ENCODE measurements around the gene CASD1. TPM values are rescaled to one million over a fixed set of nuclear protein-coding genes. Genes with fewer than 3 reads are reported as not detected.

Gene CASD1
- polyA plus RNA-seq, 6 donors from 2014 or later = 12.7 to 18.4 (median 14.8) TPM

DNA sequence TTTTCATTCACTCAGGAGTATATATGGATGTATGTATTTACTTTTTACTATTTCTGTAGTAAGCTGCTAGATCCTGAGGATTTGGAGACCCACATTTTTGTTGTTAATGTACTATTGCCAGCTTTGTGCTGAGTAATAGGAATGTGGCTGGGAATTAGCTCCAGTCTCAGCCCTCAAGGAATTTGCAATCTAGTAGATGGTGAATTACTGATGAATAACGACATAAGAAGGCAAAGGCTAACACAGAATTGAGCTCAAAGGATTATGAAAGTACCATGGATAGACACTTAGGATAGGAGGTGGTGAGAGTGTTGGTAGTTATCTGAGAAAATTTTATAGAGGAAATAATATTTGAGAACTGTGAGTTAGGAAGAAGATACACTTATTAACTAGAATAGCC, 19.9 kb downstream of the CASD1 start:
- ATAC-seq (ENCODE audit: low read depth in 2 of 2) (no peak), DNase-seq (no peak)
- H3K4me3 Mint-ChIP-seq = no peak overlapping the region
- no peaks in the 10 kb centered on the region for H3K27me3 Mint-ChIP-seq
- H3K9me3 Mint-ChIP-seq = no peaks in the 10 kb centered on the region
- H3K27ac Mint-ChIP-seq = no peak overlapping the region
- peaks cover 0 to 4% (median 3%) of the 10 kb centered on the region in 3 donors for H3K4me1 Mint-ChIP-seq
- no peaks in the 10 kb centered on the region for H3K36me3 Mint-ChIP-seq

DNA sequence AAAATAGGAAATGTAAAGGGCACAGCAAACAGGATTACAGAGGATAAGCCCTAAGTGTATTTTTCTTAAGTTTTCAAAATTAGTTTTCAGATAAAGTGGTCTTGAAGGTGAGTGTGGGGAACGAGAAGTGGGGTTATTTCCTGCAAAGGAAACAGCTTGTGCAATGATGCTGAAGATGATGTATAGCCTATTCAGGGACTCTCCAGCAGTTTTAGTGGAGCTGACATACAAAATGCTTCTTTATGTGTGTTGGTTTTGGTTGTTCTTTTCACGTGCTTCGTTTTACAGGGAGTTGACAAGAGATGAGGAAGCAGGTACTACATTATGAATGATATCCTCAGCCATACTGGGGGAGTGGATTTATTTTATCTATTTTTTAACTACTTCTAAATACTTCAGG, 20.5 kb downstream of the CASD1 start:
- no peaks in the 10 kb centered on the region for H3K36me3 Mint-ChIP-seq
- peak; percentile 88 for ATAC-seq (ENCODE audit: low read depth in 2 of 2)
- DNase-seq = peak; percentile 23
- H3K9me3 Mint-ChIP-seq = no peaks in the 10 kb centered on the region
- H3K27me3 Mint-ChIP-seq = no peaks in the 10 kb centered on the region
- H3K4me1 Mint-ChIP-seq = peaks cover 0 to 4% (median 0%) of the 10 kb centered on the region in 3 donors
- H3K27ac Mint-ChIP-seq = no peak overlapping the region
- H3K4me3 Mint-ChIP-seq = no peak overlapping the region

DNA sequence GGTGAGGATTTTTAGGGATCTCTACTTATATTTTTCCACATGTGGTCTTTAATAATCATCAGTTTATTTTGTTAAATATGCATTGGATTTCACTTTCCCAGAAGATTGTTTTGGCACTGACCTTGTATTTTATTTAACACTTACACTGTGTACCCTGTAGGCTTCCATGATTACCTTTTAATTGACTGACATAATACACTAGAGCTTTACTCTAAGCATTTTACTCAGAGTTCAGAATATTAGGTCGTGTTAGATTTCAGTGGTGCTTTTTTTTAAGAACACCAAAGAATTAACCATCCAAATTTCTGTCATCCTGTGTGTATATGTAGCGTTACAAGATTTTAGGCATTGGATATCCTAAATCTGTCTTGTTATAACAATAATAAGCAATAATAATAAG, 23.1 kb downstream of the CASD1 start:
- Mint-ChIP-seq H3K27me3 (no peaks in the 10 kb centered on the region), H3K27ac (peak overlapping the region in 1 of 6 donors; percentile 87), H3K4me1 (peaks cover 0 to 2% (median 0%) of the 10 kb centered on the region in 3 donors), H3K9me3 (no peaks in the 10 kb centered on the region), H3K36me3 (peaks cover 4 to 9% of the 10 kb centered on the region in 2 donors), H3K4me3 (no peak overlapping the region)
- ATAC-seq (ENCODE audit: low read depth in 2 of 2) (no peak), DNase-seq (no peak)

DNA sequence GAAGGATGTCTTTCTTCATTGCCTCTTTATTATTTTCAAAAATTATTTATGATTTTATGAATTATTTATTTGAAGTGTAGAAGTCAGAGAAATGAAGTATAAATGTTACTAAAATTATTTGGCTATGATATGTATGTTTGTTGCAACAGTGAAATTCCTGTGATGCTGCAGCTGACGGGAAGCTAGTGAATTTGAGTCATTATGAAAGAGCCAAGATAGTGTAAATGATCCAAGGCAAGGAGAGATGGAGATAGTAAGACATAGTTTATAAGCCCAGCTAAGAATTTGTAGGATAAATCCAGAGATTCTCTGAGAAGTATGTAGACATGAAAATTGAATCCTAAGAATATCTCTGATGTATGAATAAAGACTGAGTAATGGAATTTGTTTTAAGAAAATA, 30.8 kb downstream of the CASD1 start:
- Mint-ChIP-seq H3K4me1 (peaks cover 0 to 4% (median 0%) of the 10 kb centered on the region in 3 donors), H3K27ac (peak overlapping the region in 2 of 6 donors; percentile 2 to 7), H3K27me3 (no peaks in the 10 kb centered on the region), H3K4me3 (no peak overlapping the region), H3K36me3 (peaks cover 10 to 15% of the 10 kb centered on the region in 2 donors), H3K9me3 (no peaks in the 10 kb centered on the region)
- ATAC-seq (ENCODE audit: low read depth in 2 of 2) (no peak), DNase-seq (no peak)

DNA sequence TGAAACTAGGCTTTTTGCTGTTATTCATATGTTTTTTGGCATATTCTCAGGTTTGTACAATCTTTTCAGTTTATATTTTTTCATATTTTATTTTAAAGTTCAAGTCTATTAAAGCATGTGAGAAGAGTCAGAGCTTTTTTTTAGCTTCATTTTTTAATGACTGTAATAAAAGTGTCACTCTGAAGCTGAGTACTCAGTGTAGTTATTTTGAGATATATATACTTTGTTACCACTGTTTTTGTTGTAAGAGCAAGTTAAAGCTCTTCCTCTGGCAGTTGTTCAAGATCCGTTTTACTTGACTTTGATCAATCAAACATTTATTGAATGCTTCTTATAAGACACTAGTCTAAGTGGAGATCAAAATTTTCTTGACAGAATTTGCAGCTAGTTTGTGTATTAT, 37.5 kb downstream of the CASD1 start:
- H3K4me3 Mint-ChIP-seq = no peak overlapping the region
- no peaks in the 10 kb centered on the region for H3K27me3 Mint-ChIP-seq
- H3K9me3 Mint-ChIP-seq = no peaks in the 10 kb centered on the region
- DNase-seq (no peak), ATAC-seq (ENCODE audit: low read depth in 2 of 2) (no peak)
- peaks cover 5 to 11% of the 10 kb centered on the region in 2 donors for H3K36me3 Mint-ChIP-seq
- peaks cover 0 to 4% (median 0%) of the 10 kb centered on the region in 3 donors for H3K4me1 Mint-ChIP-seq
- peak overlapping the region in 3 of 6 donors; percentile 31 to 65 (median 38) for H3K27ac Mint-ChIP-seq

DNA sequence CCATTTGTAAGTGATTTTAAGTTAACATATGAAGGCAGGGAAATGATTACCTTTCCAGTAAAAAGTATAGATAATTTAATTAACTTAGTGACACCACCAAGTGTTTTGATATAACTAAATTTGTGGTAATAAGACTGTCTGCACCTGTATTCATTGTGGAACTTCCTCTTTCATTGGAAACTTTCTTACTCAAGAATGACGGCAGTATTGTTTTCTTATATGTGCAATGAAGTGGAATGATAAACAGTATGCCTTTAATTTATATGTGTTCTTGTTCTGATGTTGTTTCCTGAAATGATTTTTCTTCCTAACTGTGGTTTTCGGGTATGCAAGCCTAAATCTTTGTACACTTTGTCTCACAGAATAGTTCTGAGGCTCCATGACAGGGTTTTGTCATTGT, 46.4 kb downstream of the CASD1 start:
- ATAC-seq (ENCODE audit: low read depth in 2 of 2) = peak; percentile 98
- H3K4me3 Mint-ChIP-seq = peak overlapping the region; percentile 23 to 76 (median 57)
- no peaks in the 10 kb centered on the region for H3K27me3 Mint-ChIP-seq
- H3K4me1 Mint-ChIP-seq = peaks cover 13 to 31% (median 23%) of the 10 kb centered on the region in 3 donors
- H3K9me3 Mint-ChIP-seq = peaks cover 0 to 2% (median 0%) of the 10 kb centered on the region in 7 donors
- peaks cover 12 to 16% of the 10 kb centered on the region in 2 donors for H3K36me3 Mint-ChIP-seq
- peak; percentile 59 for DNase-seq
- H3K27ac Mint-ChIP-seq = peak overlapping the region; percentile 79 to 91 (median 86)

DNA sequence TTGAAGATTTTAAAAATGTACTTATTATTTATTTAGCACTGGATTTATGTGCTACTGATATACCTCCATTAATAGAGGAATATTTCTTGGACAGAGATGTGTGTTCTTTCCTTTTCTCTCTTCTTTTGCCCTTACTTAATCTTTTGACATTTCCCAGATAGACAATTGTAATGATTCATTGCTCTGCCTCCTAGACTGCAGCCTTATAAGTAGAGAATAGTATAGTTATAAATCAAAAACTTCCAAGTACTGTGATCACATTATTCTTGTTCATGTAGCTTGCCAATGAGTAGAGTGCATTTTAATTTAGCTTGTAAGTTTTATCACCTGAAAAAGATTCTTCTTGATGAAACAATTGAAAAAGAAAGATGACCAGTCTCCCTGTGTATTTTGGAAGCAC, 47.6 kb downstream of the CASD1 start:
- peaks cover 14 to 31% (median 23%) of the 10 kb centered on the region in 3 donors for H3K4me1 Mint-ChIP-seq
- H3K27ac Mint-ChIP-seq = peak overlapping the region in 5 of 6 donors; percentile 40 to 91 (median 84)
- ATAC-seq (ENCODE audit: low read depth in 2 of 2) = no peak
- no peak for DNase-seq
- peak overlapping the region in 3 of 8 donors; percentile 22 to 68 (median 34) for H3K4me3 Mint-ChIP-seq
- no peaks in the 10 kb centered on the region for H3K27me3 Mint-ChIP-seq
- peaks cover 11 to 17% of the 10 kb centered on the region in 2 donors for H3K36me3 Mint-ChIP-seq
- H3K9me3 Mint-ChIP-seq = peaks cover 0 to 2% (median 0%) of the 10 kb centered on the region in 7 donors

- peaks cover 11 to 29% (median 23%) of the 10 kb centered on the region in 3 donors for H3K4me1 Mint-ChIP-seq
- peaks cover 0 to 8% of the 10 kb centered on the region in 2 donors for H3K36me3 Mint-ChIP-seq
- peak overlapping the region in 3 of 6 donors; percentile 14 to 71 (median 31) for H3K27ac Mint-ChIP-seq
- no peak for ATAC-seq (ENCODE audit: low read depth in 2 of 2)
- H3K27me3 Mint-ChIP-seq = no peaks in the 10 kb centered on the region
- DNase-seq = no peak
- H3K4me3 Mint-ChIP-seq = no peak overlapping the region
- peaks cover 0 to 2% (median 0%) of the 10 kb centered on the region in 7 donors for H3K9me3 Mint-ChIP-seq
Observed at GRCh38 chr7:94559972-94560371, 50.4 kb downstream of the CASD1 start.

DNA sequence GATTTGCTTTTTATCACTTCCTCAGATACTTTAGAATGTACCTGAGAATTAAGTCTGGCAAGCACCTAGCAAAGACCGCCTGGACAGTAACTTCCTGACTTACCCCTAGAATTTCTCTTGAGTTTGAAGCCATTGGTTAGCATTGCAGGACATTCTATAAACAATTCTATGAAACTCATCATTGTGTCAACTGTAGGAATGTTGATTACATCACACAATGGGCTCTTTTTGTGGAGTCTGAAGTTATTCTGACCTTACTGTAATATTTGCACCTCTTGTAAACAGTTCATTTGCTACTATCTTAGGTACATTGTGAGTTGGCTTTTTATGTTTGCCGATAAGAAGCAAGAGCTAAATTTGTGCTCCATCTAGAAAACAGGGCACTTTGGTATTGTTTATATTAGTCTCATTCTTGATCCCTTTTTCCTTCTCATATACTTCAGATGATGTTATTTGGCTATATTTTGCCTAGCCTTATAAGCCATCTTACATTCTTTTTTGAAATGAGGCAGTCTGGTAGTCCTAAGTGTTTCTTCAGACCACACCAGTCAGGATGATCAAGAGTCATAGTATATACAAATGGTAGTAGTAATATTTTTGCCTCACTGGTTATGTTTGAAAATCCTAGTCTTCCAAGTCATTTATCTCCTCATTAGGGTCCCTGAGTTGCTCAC, 52.4 kb downstream of the CASD1 start:
- Mint-ChIP-seq H3K4me1 (peaks cover 5 to 12% (median 6%) of the 10 kb centered on the region in 3 donors), H3K4me3 (no peak overlapping the region), H3K27ac (peak overlapping the region in 4 of 6 donors; percentile 2 to 72 (median 30)), H3K36me3 (peaks cover 0 to 8% of the 10 kb centered on the region in 2 donors), H3K27me3 (no peaks in the 10 kb centered on the region), H3K9me3 (no peaks in the 10 kb centered on the region)
- DNase-seq (no peak), ATAC-seq (ENCODE audit: low read depth in 2 of 2) (no peak)

- peak overlapping the region in 3 of 6 donors; percentile 2 to 51 (median 10) for H3K27ac Mint-ChIP-seq
- H3K4me1 Mint-ChIP-seq = peaks cover under 1 to 7% (median 5%) of the 10 kb centered on the region in 3 donors
- no peak for DNase-seq
- H3K9me3 Mint-ChIP-seq = no peaks in the 10 kb centered on the region
- no peaks in the 10 kb centered on the region for H3K27me3 Mint-ChIP-seq
- no peak for ATAC-seq (ENCODE audit: low read depth in 2 of 2)
- no peak overlapping the region for H3K4me3 Mint-ChIP-seq
- H3K36me3 Mint-ChIP-seq = peaks cover 0 to 8% of the 10 kb centered on the region in 2 donors
Observed at GRCh38 chr7:94562525-94562924, 52.9 kb downstream of the CASD1 start.

GRCh38 chr7:94565247-94565894, 55.8 kb downstream of the CASD1 start:
- DNase-seq = no peak
- Mint-ChIP-seq H3K9me3 (peaks cover 0 to 7% (median 0%) of the 10 kb centered on the region in 7 donors), H3K27ac (peak overlapping the region in 3 of 6 donors; percentile 6 to 74 (median 23)), H3K4me1 (peaks cover 0 to 5% (median 2%) of the 10 kb centered on the region in 3 donors), H3K4me3 (no peak overlapping the region), H3K36me3 (peaks cover 6 to 16% of the 10 kb centered on the region in 2 donors), H3K27me3 (no peaks in the 10 kb centered on the region)
- ATAC-seq (ENCODE audit: low read depth in 2 of 2) = no peak

DNA sequence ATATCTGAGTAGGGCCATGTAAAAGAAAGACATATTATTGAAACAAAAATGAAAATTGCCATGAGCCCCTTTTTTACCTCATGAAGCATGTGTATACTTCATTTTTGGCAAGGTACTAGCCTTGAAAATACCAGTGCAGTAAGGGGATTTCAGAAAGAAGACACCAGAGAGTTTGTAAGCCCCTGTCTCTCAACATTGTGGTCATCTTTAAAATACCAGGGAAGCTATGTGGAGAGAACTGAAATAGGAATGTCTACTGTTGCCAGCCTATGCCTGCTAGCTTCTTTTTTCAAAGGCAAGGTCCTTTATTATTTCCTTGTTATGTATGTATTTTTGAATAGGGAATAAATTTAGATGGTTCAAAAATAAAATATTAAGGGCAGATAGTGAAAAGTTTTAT, 57.8 kb downstream of the CASD1 start:
- Mint-ChIP-seq H3K27ac (peak overlapping the region in 2 of 6 donors; percentile 11 to 53), H3K4me1 (peaks cover 1 to 2% (median 2%) of the 10 kb centered on the region in 3 donors), H3K36me3 (peaks cover 10 to 15% of the 10 kb centered on the region in 2 donors), H3K27me3 (no peaks in the 10 kb centered on the region), H3K4me3 (no peak overlapping the region), H3K9me3 (peaks cover 0 to 10% (median 0%) of the 10 kb centered on the region in 7 donors)
- no peak for ATAC-seq (ENCODE audit: low read depth in 2 of 2)
- DNase-seq = no peak

DNA sequence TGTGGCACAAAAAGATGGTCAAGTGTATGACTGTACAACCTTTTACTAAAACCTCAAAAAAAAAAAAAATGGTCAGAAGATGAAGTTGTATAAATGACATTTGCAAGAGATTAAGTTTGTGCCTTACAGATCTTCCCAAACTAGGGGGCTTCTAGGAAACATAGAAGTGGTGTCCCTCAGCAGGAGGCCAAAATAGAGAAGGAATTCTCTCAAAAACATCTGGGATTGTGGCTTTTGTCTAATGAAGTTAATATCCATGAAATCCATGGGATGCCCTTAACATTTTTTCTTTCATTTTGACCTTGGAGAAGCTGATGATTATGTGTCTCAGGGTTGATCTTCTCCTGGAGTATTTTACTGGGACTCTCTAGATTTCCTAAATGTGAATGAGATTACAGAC, 62.2 kb downstream of the CASD1 start:
- DNase-seq (no peak), ATAC-seq (ENCODE audit: low read depth in 2 of 2) (no peak)
- no peak overlapping the region for H3K27ac Mint-ChIP-seq
- no peaks in the 10 kb centered on the region for H3K27me3 Mint-ChIP-seq
- peaks cover 42 to 53% of the 10 kb centered on the region in 2 donors for H3K36me3 Mint-ChIP-seq
- H3K4me1 Mint-ChIP-seq = peaks cover 0 to 10% (median 0%) of the 10 kb centered on the region in 3 donors
- no peak overlapping the region for H3K4me3 Mint-ChIP-seq
- H3K9me3 Mint-ChIP-seq = peaks cover 5 to 47% (median 21%) of the 10 kb centered on the region in 7 donors
